Activated CD4-positive, alpha-beta T cell treated with anti-CD3 and anti-CD28 coated beads, Interleukin-2, amount 50 U/mL, for 48 hours (primary cell): ENCODE measurements around the gene RNF144A.
"Not testable (repeated sequence)": the region's sequence is repeated elsewhere in the genome, so short reads cannot be mapped to it uniquely, and the experiment has no call there.

Experiments
- DNase-seq, 2 experiments: peaks; one replicate each; pipeline ENCODE4 v3.0.0-alpha.2; 2020

RNF144A gene, protein sequence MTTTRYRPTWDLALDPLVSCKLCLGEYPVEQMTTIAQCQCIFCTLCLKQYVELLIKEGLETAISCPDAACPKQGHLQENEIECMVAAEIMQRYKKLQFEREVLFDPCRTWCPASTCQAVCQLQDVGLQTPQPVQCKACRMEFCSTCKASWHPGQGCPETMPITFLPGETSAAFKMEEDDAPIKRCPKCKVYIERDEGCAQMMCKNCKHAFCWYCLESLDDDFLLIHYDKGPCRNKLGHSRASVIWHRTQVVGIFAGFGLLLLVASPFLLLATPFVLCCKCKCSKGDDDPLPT

DNA sequence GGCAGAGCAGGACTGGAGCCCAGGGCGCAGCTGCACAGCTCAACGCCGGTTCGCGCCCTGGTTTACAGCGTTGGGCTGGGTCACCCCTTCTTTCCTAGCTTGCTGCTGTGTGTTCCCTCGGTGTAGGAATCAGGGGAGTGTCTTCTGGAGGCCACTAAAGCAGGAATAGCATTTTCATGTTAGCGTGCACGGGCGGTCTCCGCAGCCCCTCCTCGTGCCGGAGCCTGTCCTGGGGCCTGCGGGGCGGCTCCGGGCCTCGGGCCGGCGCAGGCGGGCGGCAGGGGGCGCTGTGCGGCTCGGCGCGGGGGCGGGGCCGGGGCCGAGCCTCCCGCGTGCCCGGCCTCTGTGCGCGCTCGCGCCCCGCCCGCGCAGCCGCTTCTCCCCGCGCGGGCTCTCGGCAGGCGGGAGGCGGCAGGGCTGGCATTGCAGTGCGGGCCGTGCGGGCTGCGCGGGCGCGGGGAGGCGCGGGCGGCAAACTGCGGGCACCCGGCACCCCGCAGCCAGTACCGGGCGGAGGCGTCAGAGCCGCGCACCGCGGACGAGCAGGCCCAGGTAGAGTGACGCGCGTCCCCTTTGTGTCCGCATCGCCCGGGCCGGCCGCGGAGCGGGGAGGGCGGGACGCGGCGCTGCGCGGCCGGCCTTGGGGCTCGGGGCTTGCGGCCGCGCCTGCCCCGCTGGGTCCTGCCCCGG, at the start of gene RNF144A:
TSS of gene RNF144A (plus strand) at position 342 of the 690 bp plus-strand sequence. CDS start 79,515 bp downstream, outside the sequence.
- peak; percentile 70 to 72 for DNase-seq

DNA sequence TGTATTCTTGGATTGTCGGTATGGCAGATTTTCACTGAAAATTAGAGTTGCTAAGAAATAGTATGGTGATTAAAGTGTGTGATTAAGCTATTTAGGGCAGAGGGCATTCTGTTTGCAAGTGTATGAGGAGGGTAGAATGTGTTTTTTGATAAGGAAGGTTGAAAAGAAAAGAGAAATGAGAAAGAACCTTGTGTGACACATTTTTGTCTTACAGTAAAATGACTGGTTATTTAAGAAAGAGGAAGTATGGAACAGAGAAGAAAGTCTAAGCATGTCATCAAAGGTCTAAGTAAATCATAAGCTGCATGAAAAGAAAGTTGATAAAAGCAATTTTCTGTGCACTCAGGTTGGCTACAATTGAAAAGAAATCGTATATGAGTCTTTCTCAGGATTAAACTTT, 44.8 kb upstream of the RNF144A start:
- DNase-seq, result no peak

DNA sequence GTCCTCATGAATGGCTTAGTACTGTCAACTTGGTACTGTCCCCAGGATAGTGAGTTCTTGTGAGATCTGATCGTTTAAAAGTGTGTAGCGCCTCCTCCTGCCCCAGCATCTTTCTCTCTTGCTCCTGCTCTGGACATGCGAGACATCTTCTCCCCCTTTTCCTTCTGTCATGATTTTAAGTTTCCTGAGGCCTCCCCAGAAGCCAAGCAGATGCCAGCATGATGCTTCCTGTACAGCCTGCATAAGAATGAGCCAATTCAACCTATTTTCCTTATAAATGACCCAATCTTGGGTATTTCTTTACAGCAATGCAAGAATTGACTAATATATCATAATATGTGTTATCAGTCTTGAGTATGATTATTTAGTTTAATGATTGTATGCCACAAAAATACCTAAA, 43.2 kb upstream of the RNF144A start:
- DNase-seq, result no peak

DNA sequence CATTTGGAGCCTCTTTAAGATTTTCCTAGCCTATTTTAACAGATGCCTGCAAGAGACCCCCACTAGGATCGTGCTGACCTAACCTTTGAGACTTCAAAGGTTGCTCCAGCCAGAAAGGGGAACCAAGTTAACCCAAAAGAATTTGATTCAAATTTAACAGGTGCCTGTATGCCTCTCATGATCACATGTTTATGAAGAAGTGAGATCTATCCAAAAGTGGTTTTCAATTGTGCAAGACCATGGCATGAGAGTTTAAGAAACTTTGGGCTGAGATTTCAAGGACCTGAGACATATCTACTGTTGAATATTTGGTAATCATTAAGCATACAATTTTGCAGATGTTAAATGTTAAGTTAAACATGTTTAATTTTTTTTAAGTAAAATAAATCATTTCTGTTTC, 40.9 kb upstream of the RNF144A start:
- DNase-seq, result no peak

DNA sequence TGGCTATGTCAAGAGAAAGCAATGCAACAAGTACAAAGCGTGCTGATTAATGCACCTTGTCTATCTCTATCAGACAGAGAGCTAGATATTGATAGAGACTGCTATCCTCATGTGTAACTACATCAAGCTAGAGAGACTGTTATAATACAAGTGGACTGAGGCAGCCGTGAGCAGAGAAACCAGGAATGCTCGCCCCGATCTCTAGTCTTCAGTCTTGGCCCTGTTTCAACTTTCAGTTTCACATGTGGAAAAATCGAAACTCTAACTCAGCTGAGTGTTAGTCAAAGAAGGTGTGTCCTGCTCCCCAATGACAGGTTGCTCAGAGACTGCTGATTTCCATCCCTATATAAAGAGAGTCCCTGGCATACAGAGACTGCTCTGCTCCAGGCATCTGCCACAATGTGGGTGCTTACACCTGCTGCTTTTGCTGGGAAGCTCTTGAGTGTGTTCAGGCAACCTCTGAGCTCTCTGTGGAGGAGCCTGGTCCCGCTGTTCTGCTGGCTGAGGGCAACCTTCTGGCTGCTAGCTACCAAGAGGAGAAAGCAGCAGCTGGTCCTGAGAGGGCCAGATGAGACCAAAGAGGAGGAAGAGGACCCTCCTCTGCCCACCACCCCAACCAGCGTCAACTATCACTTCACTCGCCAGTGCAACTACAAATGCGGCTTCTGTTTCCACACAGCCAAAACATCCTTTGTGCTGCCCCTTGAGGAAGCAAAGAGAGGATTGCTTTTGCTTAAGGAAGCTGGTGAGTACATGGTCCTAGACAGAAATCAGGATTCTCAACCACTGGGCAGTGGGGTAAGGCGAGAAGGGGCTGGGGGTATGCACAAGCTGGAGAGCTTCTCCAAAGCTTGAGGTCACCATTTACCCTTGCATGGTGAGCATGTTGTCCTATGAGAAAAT, 39.6 kb upstream of the RNF144A start, which contains the start of gene RSAD2:
TSS of gene RSAD2 (plus strand) at position 376 of the 903 bp plus-strand sequence. CDS start at position 400, 24 bp downstream.
- no peak for DNase-seq

DNA sequence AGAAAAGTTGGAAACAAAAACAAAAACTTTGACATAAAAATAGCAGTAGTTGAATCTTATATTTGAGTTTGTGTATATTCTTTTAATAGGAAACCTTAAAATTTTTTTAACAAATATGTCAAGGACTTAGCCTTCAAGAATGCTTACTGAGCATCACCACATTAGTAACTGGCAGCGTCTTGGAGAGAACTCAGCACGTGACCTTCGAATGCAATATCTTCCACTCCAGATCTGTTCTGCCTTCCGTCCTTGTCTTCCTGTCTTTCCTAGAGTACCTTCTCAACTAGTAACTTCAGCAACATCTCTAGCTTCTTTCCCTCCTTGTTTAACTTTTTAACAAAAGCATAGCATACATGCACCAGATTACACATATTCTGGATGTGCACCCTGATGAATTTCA, 38.7 kb upstream of the RNF144A start:
- no peak for DNase-seq

DNA sequence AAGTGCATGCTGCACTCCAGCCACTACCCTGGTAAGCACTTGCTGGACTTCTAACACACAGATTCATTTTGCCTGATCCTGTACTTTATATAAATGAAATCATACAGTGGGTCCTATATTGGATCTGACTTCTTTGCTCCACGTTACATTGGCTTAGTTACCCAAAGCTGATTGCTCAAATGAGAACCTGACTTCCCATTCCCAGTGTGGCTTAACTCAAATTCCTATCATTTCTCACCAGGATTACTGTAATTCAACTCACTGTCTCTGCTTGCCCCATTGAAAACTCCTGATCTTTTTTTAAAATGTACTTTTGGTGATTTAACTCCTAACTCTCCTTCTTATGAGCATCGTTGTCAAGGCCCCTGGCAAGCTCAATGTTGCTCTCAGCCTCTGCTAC, 38.2 kb upstream of the RNF144A start:
- DNase-seq, result no peak

DNA sequence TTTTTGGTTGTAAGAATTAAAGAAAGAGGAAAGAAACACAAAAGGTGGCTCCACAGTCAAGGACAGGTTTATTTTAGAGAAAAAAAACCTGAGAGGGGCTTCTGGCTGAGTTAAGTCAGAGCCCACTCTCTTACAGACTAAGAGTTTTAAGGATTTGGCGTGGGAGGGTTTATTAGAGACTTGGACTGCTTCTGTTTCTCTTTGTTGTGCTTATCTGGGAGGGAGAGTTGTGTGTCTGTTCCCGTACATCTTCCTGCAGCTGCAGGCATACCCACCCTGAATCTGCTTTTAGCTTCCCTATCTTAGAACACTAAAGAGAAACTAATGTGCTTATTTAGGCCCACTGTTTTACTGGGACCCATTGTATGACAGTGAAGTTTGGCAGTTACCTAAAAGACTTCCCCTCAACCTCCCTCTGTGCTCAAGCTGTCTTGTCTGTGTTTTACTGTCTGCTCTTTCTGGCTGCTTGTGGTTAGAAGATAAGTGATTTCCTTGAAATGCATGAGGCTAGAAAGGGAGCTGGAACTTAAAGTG, 36.9 kb upstream of the RNF144A start:
- DNase-seq, result no peak

DNA sequence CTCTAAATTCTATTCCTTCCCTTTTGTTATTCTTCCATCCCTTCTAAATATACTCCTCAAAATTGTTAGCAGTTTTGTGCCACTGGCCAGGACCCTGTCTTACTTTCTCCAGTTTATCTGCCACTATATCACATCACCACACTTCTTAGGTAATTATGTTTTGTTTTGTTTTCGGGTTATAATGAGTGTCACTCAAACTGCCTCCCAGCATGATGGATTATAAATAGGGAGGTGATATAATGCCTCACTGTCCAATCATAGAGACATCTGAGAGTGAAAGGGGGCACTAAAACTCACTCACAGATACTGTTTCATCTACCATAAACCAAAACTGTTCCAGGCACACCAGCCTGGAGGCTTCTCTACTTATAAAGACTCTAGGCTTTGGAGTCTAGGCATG, 36.2 kb upstream of the RNF144A start:
- DNase-seq, result no peak

DNA sequence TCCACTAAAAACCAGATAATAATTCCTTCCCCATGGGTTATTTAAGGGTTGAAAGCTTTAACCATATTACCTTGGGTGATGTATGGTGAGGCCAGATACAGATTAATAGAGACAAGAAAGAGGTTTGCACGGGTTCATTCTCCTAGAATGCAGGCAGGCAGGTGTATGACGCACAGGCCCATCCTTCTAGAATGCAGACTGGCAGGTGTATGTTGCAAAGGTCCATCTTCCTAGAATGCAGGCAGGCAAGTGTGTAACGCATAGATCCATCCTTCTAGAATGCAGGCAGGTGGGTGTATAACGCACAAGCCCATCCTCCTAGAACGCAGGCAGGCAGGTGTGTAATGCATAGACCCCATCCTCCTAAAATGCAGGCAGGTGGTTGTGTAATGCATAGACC, 35.7 kb upstream of the RNF144A start:
- no peak for DNase-seq

DNA sequence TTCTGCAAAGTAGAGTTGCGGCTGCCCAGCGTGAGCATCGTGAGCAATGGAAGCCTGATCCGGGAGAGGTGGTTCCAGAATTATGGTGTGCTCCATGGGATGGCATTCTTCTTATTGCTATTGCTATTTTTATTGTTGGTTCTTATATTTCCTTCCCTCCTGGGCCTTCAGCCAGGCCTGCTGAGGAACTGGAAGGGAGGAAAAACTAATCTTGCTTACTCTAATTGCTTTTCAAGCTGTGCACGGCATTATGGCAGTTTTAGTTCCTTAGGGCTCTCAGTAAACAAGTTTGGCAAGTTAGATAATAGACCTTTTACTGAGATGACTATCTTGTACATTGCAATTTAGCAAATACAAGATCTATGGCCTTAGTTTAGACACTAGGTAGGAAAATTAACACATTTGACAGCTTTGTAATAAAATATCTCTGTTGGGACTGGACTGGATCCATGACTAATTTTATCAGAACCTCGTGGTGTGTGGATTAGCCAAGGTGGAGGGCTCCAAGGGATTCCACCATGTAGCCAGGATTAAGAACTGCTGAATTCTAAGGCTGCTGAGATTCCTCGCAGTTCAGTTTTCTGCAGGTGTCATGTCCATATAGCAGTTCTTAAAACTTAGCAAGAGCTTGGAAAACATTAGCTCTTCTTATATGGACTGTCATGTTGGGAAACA, 33.6 kb upstream of the RNF144A start:
- DNase-seq, result no peak

DNA sequence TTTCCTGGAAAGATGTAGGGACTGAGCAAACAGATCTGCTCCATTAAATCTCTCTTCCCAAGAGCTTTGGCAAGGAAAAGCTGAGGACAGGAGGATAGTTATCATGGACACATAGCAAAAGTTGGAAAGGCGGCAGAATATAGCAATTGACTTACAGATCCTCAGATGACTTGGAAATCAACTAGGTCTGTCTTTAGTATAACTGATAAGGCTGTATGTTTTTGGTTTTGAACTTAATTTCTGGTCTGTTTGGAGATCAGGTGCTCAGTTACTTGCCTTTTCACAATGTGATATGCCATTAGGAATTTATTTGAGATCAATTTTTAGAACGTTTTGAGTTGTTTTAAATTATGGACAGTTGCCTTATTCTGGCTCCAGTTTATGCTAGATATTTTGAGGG, 31.7 kb upstream of the RNF144A start:
- DNase-seq, result no peak

DNA sequence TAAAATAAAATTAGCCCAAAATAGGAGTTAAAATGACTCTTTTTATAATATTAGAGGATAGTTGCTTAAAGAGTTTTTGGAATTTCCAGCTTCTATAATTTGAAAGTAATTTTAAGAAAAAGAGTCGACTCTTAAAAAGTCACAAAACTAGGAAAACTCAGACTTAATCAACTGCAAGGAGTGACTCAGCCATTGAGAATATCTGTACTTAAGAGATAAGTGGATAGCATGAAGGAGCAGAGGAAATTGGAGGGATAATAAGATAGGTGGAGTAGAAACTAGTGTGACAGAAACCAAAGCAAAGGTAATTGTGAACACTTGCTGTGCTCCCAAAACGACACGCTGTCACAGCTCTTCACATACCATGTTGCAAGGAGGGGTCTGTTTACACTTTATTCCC, 31.2 kb upstream of the RNF144A start:
- DNase-seq, result no peak

DNA sequence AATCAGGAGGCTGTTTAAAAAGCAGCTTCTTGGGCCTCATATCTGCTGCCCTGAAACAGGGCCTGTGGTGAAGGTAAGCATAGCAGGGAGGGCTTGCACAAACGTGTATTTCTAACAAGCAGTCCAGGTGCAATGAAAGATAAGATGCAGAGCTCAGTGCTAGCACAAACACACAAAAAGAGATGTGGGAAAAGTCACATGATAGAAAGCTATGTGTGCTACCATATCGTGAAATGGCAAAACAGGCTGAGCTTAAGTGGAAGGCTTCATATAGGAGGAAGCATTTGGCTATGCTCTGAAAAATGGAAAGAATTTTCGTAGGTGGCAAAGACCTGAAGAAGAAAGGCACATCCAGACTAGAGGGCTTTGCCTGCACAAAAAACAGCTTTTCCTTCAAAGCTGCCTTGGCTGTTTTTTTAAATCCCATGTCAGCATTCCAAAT, 29.4 kb upstream of the RNF144A start:
- DNase-seq, result no peak

DNA sequence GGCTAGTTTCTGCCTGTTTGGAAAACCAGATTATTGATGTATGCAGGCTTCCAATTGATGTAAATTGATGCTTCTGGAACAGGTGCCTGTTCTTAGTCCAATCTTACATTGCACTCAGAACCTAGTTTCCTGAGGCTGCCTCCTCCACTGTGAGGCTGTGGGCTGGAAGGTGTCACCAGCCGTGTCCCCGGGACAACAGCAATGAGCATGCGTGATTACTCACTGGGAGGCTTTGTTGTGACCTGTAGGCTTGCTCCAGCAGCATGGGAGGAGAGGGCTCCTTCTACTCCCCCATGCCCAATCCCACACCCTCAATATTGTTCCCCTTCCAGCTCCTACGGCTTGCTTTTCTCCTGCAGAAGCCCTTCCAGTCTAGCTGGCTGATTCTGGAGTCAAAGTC, 28.5 kb upstream of the RNF144A start:
- DNase-seq, result no peak

DNA sequence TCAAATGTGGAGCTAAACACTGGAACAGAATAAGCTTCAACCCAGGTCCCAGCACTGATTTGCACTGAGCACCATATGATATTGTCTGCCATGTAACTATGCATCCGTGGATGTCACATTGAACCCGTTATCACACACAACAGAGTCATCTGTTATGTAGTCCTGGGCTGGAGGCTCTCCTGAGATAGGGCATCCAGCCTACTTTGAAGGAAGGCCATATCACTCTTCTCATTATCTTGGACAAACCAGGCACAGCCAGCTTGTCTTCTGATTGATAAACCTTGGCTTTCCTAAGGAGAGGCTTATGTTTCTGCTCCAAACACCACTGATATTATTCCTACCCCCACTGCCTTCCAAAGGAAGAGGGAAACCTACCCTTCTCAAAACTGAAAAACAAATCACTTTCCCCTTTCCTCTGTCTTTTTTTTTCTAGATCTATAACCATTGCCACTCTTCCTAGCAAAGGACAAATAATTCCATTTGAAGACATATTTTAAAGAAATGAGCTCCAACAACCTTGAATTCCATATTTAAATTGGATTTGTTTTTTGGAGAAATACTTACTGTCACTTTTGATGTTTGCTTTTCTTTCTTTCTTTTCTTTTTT, 23.2 kb upstream of the RNF144A start:
- no peak for DNase-seq

DNA sequence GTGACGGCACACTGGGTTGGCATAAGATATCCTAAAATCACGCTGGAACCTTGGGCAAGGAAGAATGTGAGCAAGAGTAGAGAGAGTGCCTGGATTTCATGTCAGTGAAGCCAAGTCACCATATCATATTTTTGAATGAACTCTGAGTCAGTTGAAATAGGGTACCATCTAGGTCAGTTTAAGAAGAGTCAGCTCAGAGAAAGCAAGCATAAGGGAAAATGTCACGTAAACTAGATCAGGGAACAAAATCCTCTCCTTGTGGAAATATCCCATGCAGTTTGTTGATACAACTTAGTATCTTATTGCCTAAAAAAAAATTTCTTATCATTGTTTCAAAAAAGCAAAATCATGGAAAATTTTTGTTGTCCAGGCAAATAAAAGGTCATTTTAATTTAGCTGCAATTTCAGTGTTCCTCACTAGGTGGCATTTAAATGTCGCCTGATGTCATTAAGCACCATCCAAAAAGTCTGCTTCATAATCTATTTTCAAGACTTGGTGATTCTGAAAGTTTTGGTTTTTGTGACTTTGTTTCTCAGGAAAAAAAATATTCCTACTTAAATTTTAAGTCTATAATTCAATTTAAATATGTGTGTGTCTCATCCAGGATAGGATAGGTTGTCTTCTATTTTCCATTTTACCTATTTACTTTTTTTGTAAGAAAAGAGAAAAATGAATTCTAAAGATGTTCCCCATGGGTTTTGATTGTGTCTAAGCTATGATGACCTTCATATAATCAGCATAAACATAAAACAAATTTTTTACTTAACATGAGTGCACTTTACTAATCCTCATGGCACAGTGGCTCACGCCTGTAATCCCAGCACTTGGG, 20.1 kb upstream of the RNF144A start:
- no peak for DNase-seq

DNA sequence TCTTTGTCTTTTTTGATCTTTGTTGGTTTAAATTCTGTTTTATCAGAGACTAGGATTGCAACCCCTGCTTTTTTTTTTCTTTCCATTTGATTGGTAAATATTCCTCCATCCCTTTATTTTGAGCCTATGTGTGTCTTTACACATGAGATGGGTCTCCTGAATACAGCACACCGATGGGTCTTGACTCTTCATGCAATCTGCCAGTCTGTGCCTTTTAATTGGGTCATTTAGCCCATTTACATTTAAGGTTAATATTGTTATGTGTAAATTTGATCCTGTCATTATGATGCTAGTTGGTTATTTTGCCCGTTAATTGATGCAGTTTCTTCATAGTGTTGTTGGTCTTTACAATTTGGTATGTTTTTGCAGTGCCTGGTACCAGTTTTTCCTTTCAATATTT, 14.6 kb upstream of the RNF144A start:
- not testable (repeated sequence) for DNase-seq

DNA sequence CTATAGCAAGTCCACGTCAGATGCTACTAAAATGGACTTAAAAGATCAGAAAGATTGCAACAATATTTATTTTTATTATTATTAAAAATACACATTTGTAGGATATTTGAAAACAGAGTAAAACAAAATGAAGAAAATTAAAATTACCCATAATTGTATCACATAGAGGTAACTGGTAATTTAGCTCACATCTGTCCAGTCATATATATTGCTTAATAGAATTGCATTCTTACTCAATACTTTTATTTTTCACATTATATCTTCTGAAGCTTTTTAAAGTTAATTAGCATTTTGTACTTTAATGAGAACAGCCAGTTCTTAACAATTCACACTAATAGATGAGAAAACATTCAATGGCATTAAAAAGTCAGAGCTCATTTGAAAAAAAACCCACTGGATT, 11.5 kb upstream of the RNF144A start:
- no peak for DNase-seq

DNA sequence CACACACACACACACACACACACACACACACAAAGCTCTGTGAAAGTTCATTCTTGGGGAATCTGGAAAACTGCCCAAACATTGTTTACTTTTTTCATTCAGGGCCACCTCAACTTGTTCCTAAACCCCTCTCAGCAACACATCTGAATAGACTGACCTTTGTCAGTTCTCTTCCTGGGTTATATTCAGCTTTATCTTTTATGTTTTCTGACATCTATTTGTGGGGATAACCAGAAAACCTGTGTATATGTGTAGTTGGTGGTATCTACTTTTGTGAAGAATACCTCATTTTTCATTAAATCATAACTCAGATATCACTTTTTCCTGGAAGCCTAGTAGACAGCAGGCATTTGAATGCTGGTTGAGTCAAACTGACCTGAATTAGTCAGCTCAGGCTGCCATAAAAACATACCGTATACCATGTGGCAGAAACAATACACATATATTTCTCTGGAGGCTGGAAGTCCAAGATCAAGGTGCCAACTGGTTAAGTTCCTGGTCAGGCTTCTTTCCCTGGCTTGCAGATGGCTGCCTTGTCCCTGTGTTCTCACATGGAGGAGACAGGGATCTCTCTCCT, 11.0 kb upstream of the RNF144A start:
- no peak for DNase-seq

DNA sequence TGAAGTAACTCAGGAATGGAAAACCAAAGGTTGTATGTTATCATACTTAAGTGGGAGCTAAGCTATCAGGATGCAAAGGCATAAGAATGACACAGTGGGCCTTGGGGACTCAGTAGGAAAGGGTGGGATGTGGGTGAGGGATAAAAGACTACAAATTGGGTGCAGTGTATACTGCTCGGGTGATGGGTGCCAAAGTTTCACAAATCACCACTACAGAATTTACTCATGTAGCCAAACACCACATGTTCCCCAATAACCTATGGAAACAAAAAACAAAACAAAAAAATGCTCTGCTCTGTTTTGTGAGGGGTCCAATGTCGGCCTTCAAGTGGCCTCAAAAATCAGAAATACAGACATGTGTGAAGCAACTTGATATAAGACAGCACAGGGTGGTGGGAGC, 8.9 kb upstream of the RNF144A start:
- no peak for DNase-seq
